HG02981 (cell line): Measurements from ENCODE around the gene PAX2.

Experiments used
- ATAC-seq: cut with Tn5 transposase; IDR thresholded peaks from one replicate; pipeline ENCODE4 v1.9.1; 2021; ENCODE audit warnings: mild to moderate bottlenecking, moderate library complexity; ENCODE audit not compliant: unreplicated experiment

Gene PAX2

DNA sequence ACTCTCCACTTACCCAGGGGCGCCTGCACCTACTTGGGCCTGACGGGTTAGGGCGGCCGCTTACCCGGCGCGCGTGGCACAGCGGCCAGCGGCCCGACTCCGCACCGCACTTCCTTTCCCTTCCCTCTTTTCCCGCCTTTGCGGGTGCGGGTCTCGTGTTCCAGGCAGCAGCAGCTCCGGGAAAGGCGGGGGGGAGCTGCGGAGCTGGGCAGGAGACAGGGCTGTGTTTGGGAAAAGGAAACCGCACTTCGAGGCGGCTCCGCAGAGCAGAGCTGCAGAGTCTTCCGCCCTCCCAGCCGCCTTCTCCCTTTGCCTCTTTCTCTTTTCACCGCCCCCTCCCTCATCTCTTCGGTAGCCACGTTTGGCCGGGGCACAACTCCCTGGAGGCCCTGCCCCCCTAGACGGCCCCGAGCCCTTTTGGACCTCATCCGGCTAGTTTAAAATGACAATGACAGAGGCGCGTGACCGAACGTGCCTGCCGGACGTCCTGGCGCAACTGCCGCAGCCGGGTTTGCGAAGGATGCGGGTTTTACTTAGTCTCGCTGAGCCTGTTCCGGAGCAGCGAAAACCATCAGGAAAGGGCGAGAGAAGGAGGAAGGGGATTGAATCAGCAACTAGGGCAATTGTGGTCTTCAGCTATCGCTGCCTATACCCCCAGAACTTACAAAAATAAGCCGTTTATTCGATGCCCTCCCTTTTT is 7.9 kb upstream of the PAX2 start:
- no peak for ATAC-seq

DNA sequence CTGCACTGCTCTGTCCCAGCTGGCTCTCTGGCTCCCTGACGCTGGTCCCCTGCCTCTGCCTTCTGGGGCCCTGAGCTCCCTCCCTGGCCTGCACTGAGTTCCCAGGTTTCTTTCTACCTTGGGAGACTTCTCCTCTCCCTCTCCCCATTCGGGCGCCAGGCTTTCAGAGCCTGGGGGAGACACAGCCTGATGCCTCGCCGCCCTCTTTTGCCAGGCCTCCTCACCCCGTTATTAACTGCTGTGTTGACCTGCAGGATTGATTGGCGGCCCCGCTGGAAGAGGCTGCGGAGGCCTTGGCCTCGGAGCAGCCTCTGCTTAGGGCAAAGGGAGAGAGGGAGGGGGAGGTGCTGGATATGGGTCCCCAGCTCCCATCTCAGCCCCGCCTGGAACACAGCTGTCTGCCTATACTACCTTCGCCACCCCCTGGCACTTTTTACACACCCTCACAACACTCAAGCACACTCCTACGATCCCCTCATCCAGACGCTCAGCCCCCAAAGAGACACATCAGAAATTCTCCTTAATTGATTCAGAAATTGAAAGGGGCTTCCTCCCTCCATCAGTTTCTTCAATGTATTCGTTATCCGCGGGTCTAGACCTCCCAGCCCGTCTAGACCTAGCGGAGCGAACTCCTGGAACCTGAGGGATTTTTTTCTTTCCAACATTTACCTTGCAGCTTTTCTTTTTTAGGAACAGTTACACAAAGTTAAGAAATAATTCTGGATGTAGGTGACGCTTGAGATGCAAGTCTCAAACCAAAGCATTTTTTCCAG is 7.1 kb upstream of the PAX2 start:
- no peak for ATAC-seq

DNA sequence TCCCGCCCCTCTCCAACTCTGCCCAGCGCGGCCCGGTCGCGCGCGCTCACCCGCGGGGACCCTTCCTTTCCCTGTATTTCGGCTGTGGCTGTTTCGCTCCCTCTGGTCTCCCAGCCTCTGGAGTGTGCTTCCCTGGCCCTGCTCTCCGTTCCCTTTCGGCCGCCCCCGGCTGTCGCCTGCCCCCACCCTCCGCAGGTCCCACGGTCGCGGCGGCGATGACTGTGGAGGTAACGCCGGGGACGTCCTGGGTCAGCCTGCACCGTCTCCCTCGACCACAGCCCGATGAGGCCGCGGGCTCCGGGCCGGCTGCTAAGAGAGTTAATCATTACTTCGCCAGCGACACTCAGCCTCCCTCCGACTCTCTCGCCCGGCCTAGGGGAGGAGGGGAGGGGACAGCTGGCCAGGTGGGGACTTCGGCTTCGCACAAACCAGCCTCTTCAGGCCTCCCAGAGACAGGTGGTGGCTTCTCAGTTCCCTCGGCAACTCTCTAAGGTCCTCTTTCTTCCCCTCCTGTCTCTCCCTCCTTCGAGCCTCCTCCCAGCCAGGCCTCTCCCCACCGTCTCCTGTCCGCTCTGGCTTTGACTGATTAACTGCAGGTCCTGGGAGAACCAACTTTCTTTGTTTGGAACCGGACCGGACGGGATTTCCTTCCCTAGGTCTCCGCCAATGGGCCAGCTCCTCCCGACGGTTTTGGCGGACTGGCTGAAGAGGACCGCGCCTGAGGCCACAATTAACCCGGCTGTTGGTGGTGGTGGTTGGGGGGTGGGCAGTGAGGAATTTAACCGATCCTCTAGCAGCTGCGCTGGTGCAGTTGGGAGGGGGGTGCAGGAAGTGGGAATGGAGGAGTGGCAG is 5.6 kb upstream of the PAX2 start:
- no peak for ATAC-seq

DNA sequence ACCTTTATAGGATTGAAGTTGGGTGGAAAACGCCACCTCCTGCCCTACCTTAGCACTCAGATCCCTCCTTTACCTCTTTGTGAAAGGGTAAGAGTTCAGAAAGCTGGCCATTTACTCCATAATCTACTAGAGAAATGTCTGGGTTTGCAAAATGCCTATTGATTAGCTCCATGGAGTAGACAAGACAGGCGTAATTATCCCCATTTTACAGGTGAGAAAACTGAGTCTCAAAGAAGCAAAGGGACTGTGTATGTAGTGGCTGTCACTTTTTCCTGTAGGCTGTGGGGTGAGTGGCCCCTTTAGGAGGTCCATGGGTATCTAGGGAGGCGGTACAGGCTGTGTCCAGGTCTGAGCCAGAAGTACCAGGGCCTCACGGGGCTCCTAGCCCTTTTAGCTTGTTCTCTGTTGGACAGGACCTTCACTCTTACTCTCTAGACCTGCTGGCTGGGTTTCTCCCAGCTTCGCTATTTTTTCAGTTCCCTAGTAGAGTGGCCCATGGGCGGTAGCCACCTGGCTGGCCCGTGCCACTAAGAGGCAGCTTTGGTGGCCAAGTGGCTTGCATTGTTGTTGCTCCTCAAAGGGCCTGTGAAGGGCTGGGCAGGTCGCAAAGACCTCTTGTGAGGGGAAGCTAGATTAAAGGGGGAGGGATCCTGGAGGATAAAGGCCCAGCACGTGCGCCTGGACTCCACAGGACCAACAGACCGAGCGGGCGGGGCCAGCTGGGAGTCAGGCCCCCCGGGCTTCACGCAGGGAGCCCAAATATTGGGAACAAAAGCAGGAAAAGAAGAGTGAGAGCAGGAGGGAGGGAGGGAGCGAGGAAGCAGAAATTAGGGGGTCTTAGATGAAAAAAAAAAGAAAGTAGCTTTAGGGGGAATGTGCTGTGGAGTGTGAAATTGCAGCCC is 4.7 kb upstream of the PAX2 start:
- no peak for ATAC-seq

DNA sequence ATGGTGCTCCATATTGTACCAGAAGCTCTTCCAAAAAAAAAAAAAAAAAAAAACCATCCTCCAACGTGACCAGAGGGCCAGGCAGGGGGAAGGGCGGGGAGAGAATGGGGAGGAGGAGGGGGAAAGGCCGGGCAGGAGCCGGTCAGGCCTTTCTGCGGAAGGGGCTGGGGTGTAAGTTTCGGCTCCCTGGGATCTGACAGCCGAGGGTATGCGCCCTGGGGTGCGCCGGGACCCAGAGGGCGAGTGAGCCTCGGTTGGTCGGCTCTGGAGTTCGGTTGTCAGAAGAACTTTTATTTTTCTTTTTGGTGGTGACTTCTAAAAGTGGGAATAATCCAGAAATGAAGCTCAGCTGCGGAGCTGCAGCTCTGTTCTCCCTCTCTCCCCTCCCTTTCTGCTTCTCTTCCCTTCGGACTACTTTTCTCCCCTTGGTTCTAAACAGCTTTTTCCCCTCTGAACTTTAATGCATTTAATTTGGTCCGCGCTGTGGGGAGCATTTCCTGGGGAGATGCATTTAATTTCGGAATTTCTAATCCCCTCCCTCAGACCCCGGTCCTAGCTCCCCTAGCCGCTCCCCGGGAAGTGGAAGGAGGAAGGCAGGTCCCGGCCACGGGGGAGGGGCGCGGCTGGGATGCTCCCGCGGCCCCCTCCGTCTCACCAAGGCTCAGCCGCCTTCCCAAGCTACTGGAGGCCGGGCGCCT is 3.9 kb upstream of the PAX2 start:
- no peak for ATAC-seq

DNA sequence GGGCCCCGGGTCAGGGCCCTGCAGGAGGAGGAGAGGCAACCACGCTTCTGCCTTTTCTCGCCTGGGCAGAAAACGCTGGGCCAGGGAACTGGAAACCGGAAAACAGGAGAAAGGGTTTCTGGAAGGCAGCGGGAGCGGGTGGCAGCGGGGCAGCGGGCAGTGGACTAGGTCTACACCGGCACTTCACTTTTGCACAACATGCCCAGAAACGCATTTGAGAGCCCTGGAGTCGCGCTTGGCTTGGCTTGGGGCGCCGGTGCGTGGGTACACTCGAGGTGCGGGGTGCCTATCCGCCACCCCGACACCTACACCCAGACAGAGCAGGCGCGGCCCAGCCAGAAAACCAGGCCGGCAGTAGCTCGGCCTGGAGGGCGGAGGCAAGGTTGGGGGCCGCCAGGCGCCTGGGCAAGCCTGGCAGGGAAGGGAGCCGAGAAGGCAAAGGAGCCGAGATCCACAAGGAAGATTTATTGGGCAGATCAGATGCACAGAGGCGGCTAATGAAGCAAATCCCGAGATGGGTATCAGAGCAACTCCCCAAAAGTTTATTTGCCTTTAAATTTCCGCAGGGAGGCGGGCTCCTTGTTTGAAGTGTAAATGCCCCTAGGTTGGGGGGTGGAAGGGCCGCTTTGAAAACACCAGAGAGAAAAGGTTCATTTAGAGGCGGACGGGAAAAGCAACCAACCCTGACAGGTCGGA is 3.2 kb upstream of the PAX2 start:
- ATAC-seq, result no peak

DNA sequence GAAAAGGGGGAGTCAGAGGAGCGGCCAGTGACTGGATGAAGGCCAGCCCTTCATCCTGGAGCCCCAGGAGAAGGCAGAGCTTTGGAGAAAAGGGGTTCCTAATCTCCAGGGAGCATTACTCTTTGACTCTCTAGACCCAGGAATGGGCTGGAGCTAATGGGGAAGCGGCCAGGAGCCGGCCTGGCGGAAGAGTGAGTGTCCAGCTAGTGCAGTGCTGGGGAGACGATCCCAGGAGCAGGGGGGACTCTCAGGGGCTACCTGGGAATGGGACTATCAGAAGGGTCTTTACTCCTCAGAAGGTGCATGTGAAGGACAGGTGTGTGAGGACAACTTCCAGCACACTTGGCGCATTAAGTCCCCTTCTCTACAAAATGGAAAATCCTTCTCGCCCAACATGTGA is 2.4 kb upstream of the PAX2 start:
- no peak for ATAC-seq

DNA sequence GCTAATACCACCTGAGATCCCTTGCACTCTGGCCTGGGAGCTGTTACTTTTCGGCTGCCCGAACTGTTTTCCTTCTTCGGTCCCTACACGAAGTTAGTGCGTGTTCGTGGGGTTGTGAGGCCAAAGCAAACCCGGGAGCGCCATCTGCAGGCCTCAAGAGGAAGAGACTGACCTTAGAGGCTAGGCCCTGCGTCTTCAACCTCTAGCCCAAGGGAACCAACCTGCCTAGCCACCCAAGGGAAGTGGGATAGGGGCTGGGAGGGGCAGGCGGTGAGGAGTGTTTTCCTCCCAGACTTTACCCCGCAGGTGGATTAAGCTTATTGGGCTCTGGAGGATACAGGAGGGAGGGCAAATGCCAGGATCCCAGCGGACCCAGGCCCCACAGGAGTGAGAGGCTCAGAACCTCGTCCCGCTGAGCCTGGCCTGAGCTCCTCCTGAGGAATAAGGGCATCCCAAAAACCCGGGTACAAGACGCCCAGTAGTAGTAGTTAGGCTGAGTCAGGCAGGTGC is 1.7 kb upstream of the PAX2 start:
- ATAC-seq, result no peak

DNA sequence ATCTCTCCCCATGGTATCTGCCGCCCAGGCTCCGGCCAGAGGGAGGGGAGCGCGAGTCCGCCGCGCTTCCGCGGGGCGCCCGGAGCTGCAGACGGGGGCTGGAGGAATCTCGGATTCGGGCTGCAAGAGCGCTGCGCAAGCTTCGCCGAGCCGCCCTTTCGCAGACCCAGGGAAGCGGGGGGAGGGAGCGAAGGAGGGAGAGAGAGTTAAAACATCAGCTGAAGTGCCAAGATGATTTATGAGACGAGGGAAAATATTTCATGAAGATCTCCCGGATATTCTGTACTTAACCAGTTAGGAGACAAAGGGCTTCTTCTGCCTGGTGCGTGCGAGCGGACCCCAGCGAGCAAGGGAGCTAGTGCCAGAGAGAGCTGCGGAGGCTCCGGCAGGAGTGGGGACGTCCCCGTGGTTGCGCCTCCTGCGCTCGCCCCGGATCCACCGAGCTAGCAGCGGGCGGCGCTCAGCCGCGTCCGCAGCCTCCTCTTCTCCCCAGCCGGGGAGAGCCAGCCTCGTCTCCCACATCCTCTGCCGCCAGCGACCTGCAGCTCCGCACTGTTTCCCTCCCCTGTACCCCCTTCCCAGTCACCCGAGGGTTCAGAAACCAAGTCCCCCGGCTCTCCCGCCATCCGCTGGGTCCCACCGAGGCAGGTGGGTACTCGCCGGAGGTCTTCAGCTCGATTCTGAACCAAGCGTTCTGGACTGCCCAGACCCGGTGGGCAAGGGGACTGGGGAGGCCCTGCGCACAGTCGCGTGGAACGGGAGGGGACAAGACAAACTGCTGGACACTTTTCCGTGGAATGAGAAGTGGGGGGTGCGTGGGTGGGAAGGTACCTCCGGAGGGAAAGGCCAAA is 1.0 kb upstream of the PAX2 start:
- ATAC-seq, result no peak

DNA sequence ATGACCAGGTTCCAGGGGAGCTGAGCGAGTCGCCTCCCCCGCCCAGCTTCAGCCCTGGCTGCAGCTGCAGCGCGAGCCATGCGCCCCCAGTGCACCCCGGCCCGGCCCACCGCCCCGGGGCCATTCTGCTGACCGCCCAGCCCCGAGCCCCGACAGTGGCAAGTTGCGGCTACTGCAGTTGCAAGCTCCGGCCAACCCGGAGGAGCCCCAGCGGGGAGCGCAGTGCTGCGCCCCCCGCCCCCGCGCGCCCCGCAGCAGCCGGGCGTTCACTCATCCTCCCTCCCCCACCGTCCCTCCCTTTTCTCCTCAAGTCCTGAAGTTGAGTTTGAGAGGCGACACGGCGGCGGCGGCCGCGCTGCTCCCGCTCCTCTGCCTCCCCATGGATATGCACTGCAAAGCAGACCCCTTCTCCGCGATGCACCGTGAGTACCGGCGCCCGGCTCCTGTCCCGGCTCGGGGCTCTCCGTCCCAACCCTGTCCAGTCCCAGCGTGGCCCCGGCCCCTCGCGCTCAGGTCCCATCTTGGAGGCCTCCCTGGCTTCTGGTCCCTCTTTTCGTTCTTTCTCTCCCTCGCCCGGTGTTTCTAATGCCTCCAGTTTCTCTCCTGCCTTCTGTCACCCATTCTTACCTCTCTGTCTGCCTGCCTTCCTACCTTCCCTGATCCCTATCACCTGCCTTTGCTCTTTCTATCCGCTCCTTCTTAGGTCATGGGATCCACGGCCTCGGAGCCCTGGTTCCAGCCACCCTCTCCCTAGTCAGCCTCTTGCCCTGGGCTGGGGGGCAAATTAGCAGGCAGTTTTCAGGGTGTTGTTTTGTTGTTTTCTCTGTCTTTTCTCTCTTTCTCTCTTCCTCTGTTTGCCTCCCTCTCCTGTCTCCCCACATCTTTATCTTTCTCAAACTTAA is 751 bp downstream of the PAX2 start:
- no peak for ATAC-seq

DNA sequence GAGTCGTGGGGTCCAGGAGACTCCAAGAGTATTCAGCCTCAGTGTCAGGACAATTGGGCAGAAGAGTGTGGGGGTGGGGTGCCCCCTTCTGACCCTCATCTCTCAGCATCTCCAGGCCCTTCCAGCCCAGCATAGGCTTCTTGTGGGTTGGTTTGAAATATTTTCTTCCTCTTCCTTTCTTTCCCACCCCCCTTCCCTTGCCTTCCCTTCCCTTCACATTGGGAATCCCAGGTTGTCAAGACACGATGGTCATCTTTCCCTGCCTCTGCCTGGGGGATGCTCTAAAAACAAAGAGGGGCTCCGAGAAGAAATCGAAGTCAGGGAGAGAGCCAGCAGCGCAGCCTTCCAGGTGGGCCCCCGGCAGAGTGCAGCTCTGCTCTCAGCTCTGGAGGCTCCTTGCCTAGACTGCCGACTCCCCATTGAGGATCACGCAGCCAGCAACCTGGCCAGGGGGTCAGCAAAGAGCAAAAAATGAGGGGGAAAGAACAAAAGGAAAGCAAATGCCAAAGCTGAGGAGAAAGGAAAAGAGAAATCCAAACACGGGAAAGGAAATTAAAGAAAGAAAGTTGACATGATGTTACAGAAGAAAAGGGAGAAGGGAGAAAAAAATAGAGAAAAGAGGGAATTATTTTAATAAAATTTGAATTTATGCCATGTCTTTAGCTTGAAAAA is 1.5 kb downstream of the PAX2 start:
- no peak for ATAC-seq

DNA sequence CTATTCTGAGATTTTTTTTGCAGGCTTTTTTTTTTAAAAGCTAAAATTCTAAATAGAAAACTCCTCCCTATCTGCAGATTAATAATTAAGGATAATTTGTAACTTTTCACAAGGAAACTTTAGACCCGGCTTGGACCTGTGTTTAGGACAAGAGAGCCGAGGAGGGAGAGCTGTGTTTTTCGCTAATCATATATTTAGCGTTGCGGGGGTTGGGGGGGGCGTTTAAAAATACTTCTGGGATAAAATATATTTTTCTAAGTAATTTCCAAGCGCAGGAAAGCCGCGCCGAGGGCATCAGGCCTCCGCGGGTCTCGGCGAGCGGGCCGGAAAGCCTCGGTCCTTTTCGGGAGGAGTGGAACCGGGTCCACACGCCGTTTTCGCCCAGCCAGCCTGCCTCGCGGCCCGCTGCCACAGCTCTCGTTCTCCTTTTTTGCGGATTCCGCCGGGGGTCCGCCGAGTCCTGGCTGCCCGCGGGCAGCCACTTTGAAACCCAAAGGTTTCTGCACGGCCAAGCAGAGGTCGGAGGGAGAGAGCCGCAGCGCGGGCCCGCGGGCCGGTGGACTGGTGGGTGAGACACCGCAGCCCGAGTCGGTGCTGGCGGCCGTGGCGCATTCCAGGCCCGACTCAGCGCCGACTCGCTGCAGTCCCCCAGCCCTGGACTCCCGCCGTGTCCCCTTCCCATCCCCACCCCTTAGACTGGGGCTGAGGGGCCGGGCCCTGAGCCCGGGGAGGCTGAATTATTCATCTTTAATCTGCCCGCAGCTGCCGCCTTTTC is 2.3 kb downstream of the PAX2 start:
- ATAC-seq, result no peak

DNA sequence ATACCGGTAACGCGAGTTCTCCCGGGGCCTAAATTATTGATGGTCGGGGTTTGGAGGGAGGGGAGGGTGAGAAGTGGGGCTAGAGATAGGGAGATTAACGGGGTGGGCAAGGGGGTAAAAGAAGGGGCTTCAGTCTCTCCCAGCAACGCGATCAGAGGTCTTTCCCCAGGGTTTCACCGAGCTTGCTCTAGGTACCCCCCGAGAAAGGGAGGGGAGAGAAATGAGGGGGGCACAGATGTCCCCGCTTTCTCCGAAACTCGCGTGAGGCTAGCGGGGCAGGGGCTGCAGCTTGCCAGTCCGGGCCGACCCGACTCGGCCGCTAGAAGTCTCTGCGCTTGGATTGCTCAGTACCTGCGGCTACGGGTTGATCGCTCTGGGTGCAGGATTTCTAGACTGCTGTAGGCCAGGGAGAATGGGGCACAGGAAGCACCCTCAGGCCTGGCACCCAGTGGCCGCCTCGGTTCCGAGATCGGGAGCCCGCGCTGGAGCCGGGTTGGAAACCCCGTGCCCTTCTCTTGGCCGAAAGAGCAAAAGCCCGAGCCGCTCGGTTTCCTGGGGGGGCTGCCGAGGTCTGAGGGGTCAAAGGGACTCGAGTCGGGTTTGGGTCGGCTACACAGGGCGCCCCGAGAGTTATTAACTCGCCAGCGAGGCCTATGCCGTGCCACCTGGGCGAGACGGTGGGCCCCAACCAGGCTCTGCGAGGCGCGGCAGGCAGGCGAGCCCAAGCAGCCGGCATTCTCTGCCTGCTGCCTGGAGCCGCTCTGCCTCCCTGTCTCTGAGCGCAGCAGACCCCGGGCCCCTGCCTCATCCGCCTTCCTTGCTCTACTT is 3.1 kb downstream of the PAX2 start:
- no peak for ATAC-seq

DNA sequence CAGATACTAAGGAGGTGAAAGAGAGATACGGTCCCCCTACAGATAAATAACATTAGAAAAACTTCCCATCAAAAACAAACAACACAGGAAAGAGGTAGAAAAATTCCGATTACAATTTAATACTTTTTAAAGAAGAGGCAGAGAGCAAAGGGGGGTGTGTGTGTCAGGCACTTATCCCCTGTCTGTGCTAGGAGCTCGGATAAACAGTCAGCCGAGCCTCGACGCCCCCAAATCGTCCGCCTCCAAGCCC is 3.6 kb downstream of the PAX2 start:
- no peak for ATAC-seq
